ENCODE data around the gene PCDHGA10. TPM values are rescaled to one million over a fixed set of nuclear protein-coding genes. Genes with fewer than 3 reads are reported as not detected.
A peak's percentile ranks its signal among the peaks of the same experiment; 100 is the strongest.

The PCDHGA10 gene
- total and polyA plus RNA-seq, 11 donors, result 1.1 to 11.3 (median 5.2) TPM

DNA sequence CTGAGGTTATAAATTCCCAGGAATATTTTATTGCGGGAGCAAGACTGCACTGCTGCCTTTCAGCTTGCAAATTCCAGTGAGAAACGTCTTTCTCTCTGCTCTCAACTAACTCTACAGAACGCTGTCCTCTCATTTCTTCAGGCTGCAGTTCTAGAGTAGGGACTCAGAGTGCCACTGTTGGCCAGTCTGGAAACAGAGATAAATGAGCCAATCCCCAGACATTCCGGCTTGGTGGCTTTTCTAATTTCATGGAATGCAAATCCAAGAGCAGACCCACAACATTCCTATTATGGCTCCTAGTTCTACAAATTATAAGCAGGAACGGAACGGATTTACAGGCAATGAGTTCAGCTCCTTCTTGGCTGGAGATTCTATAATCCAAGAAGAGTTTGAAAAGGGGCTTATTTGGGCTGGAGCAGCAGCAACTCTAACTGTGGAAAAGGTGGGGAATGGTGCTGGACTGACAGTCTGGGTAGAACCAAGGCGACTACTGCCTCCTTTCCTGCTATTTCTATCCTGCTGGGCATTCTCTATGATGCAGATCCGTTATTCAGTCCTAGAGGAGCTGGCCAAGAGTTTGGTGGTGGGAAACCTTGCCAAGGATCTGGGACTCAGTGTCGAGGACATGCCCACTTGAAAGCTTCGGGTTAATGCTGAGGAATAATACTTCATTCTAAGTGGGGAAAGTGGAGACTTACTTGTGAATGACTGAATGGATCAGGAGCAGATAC lies 26.8 kb downstream of the PCDHGA10 start:
- Histone ChIP-seq H3K4me1 (peaks cover 0 to 12% (median 0%) of the 10 kb centered on the region in 12 donors), H3K36me3 (no peaks in the 10 kb centered on the region), H3K9me3 (peaks cover 0 to 97% (median 19%) of the 10 kb centered on the region in 12 donors), H3K27ac (no peak overlapping the region), H3K4me3 (no peak overlapping the region), H3K27me3 (no peaks in the 10 kb centered on the region)
- DNase-seq, result peak in 1 of 5 donors; percentile 37
- WGBS, 4 donors, result 65 to 71% (median 66%) methylated on average over 10 of the region's 10 CpGs
- TF ChIP-seq, protein P1, sequence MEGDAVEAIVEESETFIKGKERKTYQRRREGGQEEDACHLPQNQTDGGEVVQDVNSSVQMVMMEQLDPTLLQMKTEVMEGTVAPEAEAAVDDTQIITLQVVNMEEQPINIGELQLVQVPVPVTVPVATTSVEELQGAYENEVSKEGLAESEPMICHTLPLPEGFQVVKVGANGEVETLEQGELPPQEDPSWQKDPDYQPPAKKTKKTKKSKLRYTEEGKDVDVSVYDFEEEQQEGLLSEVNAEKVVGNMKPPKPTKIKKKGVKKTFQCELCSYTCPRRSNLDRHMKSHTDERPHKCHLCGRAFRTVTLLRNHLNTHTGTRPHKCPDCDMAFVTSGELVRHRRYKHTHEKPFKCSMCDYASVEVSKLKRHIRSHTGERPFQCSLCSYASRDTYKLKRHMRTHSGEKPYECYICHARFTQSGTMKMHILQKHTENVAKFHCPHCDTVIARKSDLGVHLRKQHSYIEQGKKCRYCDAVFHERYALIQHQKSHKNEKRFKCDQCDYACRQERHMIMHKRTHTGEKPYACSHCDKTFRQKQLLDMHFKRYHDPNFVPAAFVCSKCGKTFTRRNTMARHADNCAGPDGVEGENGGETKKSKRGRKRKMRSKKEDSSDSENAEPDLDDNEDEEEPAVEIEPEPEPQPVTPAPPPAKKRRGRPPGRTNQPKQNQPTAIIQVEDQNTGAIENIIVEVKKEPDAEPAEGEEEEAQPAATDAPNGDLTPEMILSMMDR (IDR thresholded peaks at IDR 0.05), result no peak
- TF ChIP-seq POLR2A (IDR thresholded peaks at IDR 0.05), result no peak
- ATAC-seq, result peak in 2 of 4 donors; percentile 66 to 67
- intact Hi-C loops (cut with DNase I), result no loop called here

DNA sequence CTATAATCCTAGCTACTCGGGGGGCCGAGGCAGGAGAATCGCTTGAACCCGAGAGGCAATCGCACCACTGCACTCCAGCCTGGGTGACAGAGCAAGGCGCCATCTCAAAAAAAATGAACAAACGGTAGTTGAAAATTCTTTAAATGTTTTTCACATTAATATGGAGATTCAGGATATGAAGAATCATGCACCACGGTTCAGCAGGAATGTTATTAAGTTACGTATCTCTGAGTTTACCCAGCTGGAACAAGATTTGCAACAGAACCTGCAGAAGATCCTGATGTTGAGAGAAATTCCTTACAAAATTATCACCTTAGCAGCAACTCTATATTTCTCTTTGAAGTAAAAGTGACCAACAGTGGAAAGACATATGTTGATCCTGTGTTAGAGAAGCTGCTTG lies 27.6 kb downstream of the PCDHGA10 start:
- peaks cover 0 to 4% (median 0%) of the 10 kb centered on the region in 9 donors for H3K36me3 ChIP-seq
- ATAC-seq (no peak), DNase-seq (no peak)
- H3K27ac ChIP-seq, result no peak overlapping the region
- H3K9me3 ChIP-seq, result peaks cover 0 to 97% (median 19%) of the 10 kb centered on the region in 12 donors
- no peaks in the 10 kb centered on the region for H3K27me3 ChIP-seq
- 95 to 98% (median 97%) methylated on average over 9 of the region's 9 CpGs for WGBS, 4 donors
- intact Hi-C loops (cut with DNase I), result no loop called here
- TF ChIP-seq, protein P1 (IDR thresholded peaks at IDR 0.05), result no peak
- TF ChIP-seq POLR2A (IDR thresholded peaks at IDR 0.05), result no peak
- peaks cover 0 to 12% (median 0%) of the 10 kb centered on the region in 12 donors for H3K4me1 ChIP-seq
- H3K4me3 ChIP-seq, result no peak overlapping the region

DNA sequence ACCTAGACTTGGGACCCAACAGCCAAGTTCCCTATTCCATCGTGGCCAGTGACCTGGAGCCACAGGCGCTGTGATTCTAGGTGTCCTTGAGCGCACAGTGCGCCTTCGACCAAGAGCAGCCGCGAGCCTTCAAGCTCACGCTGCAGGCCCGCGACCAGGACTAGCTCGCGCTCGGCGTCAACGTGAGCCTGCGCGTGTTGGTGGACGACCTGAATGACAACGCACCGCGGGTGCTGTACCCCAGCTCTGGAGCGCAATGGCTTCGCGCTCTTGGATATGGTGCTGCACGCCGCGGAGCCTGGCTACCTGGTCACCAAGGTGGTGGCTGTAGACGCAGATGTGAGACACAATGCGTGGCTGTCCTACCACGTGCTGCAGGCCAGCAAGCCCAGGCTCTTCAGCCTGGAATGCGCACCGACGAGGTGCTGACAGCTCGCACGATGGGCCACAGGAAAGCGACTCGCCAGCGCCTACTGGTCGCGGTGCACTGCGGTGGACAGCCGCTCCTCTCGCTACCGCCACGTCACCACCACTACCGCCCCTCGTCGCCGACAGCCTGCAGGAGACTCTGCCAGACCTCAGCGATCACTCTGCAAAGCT lies 28.9 kb downstream of the PCDHGA10 start:
- 49 to 66% (median 54%) methylated on average over 41 to 50 of the region's 50 CpGs for WGBS, 4 donors
- no peak for TF ChIP-seq POLR2A (IDR thresholded peaks at IDR 0.05)
- TF ChIP-seq, protein P1 (IDR thresholded peaks at IDR 0.05), result no peak
- Histone ChIP-seq H3K9me3 (peaks cover 0 to 97% (median 18%) of the 10 kb centered on the region in 12 donors), H3K27ac (no peak overlapping the region), H3K36me3 (peaks cover 0 to 4% (median 0%) of the 10 kb centered on the region in 9 donors), H3K27me3 (no peaks in the 10 kb centered on the region), H3K4me3 (no peak overlapping the region), H3K4me1 (peaks cover 0 to 12% (median 0%) of the 10 kb centered on the region in 12 donors)
- intact Hi-C loops (cut with DNase I), result no loop called here
- ATAC-seq, result peak; percentile 53 to 93 (median 84)
- peak in 3 of 5 donors; percentile 41 to 71 (median 68) for DNase-seq

DNA sequence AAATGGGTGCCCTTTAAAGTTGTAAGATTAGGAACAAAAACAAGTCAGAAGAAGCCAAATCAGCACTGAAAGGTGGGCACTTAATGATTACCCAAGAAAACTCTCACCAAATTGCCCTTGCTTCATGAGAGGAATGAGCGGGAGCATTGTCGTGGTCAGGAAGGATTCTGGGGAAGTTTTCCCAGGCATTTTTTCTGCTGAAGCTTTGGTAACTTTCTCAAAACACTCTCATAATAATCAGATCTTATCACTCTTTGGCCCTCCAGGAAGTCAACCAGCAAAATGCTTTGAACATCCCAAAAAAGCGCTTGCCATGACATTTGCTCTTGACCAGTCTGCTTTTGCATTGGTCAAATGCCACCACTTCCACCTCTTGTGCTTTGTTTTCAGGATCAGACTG lies 52.6 kb downstream of the PCDHGA10 start:
- ATAC-seq, result no peak
- no peak for TF ChIP-seq POLR2A (IDR thresholded peaks at IDR 0.05)
- TF ChIP-seq, protein P1 (IDR thresholded peaks at IDR 0.05), result no peak
- H3K27ac ChIP-seq, result no peak overlapping the region
- WGBS, 4 donors, result 91 to 99% (median 97%) methylated on average over 3 of the region's 3 CpGs
- intact Hi-C loops (cut with DNase I), result no loop called here
- peaks cover 0 to 19% (median 0%) of the 10 kb centered on the region in 9 donors for H3K36me3 ChIP-seq
- H3K27me3 ChIP-seq, result peaks cover 0 to 3% (median 0%) of the 10 kb centered on the region in 9 donors
- no peaks in the 10 kb centered on the region for H3K4me1 ChIP-seq
- H3K9me3 ChIP-seq, result peaks cover 0 to 15% (median 0%) of the 10 kb centered on the region in 12 donors
- no peak overlapping the region for H3K4me3 ChIP-seq
- DNase-seq, result no peak

Data from heart left ventricle (tissue), 16 donors.